Measurements from ENCODE around the gene AKR1C8.
"Not testable (repeated sequence)": the region's sequence is repeated elsewhere in the genome, so short reads cannot be mapped to it uniquely, and the experiment has no call there.

AKR1C8 gene

DNA sequence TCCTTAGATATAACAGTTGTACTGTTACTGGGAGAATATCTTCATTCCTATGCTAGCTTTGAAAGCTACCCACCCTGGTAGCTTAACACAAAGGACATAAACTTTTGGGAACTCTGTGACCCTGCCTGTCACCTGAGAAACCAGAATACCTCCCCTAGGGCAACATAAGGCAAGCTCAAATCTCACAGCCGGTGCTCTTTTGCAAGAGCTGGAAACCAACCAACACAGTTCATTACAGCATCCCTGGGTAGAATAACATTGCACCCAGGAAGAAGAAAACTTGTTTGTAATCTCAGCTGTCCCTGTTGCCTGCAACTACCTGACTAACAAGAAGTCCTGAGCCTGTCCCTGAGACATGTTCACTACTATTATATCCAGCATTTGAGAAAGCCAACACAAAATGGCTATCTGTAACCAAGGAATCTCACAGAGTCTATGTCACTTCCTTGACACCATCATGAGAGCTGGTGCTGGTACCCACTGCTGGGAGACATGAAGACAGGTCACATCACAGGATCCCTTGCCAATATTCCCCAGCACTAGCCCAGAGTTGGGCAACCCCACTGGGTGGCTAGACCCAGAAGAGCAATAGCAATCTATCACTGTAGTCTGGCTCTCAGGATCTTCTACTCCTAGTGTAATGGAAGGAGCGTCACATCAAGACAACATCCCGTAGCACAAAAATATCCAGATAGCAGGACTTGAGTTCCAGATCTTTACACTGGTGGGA is 59.5 kb downstream of the AKR1C8 start:
- TF ChIP-seq, protein P1, sequence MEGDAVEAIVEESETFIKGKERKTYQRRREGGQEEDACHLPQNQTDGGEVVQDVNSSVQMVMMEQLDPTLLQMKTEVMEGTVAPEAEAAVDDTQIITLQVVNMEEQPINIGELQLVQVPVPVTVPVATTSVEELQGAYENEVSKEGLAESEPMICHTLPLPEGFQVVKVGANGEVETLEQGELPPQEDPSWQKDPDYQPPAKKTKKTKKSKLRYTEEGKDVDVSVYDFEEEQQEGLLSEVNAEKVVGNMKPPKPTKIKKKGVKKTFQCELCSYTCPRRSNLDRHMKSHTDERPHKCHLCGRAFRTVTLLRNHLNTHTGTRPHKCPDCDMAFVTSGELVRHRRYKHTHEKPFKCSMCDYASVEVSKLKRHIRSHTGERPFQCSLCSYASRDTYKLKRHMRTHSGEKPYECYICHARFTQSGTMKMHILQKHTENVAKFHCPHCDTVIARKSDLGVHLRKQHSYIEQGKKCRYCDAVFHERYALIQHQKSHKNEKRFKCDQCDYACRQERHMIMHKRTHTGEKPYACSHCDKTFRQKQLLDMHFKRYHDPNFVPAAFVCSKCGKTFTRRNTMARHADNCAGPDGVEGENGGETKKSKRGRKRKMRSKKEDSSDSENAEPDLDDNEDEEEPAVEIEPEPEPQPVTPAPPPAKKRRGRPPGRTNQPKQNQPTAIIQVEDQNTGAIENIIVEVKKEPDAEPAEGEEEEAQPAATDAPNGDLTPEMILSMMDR (IDR thresholded peaks at IDR 0.05; ENCODE audit: low read depth, low read length): no peak
- no peak overlapping the region for H3K4me3 ChIP-seq (ENCODE audit: low read depth, low read length)

DNA sequence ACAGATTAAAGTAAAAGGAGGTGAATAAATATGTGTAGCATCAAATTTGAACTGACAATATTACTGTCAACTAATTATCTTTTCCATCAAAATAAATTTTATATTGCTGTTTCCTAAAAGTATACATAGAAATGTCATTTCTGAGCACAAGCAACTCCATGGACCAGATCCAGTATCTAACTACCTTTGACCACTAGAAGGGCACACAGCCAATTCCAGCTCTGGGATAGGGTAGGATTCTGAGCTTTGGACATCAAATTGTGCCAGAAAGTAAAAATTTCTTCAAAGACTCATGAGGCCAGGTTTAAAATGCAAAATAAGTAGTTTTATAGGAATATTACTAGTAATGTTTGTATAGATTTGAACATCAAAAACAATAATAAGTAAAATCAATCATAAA is 61.1 kb downstream of the AKR1C8 start:
- no peak overlapping the region for H3K4me3 ChIP-seq (ENCODE audit: low read depth, low read length)
- TF ChIP-seq, protein P1 (IDR thresholded peaks at IDR 0.05; ENCODE audit: low read depth, low read length): no peak

DNA sequence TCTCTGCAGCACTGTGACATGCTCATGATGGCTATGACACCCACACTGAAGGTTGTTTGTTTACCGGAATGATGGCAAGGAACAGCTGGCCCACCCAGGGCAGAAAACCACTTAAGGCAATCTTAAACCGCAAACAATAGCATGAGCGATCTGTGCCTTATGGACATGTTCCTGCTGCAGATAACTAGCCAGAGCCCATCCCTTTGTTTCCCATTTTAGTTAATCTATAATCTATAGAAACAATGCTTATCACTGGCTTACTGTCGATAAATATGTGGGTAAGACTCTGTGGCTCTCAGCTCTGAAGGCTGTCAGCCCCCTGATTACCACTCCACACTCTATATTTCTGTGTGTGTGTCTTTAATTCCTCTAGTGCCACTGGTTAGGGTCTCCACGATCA is 65.0 kb downstream of the AKR1C8 start:
- not testable (repeated sequence) for H3K4me3 ChIP-seq (ENCODE audit: low read depth, low read length)

DNA sequence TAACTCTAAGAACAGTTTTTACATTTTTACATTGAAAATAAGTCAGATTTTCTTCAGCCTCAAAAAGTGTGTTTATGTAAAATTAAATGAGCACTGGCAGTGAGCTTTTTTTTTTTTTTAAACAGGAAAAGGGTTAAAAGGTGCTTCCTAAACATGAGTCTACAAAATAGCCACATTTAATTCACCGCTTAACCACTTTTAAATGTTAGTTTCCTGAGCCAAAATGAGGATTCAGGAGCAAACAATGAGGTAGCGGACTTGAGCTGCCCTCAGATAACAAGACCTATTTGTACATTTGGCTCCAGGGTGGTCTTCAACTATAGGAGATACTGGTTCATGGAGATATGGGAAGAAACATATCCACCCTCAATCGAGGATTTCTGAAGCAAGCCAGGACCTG is 67.9 kb downstream of the AKR1C8 start:
- no peak overlapping the region for H3K4me3 ChIP-seq (ENCODE audit: low read depth, low read length)
- TF ChIP-seq, protein P1 (IDR thresholded peaks at IDR 0.05; ENCODE audit: low read depth, low read length): no peak

DNA sequence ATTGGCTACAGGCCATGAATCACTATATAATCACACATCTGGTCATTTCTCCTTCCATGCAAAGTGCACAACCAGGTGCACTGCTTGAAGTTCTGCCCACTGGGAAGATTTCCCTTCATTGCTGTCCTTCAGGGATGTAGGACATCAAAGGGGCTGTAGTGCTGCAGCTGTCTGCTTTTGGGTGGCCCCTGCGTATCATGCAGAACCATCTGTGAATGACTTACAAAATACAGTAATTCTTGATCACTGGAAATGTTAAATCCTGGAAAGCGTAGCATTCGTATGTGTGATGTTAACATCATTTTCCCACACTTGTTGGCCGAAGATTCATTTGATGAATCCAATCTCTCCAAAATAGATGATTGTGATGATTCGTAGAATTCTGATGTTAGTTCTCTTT is 68.3 kb downstream of the AKR1C8 start:
- TF ChIP-seq, protein P1 (IDR thresholded peaks at IDR 0.05; ENCODE audit: low read depth, low read length): no peak
- H3K4me3 ChIP-seq (ENCODE audit: low read depth, low read length): no peak overlapping the region

DNA sequence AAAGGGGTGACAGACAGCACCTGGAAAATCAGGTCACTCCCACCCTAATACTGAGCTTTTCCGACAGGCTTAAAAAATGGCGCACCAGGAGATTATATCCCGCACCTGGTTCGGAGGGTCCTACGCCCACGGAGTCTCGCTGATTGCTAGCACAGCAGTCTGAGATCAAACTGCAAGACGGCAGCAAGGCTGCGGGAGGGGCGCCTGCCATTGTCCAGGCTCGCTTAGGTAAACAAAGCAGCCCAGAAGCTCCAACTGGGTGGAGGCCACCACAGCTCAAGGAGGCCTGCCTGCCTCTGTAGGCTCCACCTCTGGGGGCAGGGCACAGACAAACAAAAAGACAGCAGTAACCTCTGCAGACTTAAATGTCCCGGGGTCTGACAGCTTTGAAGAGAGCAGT is 75.1 kb downstream of the AKR1C8 start:
- H3K4me3 ChIP-seq (ENCODE audit: low read depth, low read length): not testable (repeated sequence)

DNA sequence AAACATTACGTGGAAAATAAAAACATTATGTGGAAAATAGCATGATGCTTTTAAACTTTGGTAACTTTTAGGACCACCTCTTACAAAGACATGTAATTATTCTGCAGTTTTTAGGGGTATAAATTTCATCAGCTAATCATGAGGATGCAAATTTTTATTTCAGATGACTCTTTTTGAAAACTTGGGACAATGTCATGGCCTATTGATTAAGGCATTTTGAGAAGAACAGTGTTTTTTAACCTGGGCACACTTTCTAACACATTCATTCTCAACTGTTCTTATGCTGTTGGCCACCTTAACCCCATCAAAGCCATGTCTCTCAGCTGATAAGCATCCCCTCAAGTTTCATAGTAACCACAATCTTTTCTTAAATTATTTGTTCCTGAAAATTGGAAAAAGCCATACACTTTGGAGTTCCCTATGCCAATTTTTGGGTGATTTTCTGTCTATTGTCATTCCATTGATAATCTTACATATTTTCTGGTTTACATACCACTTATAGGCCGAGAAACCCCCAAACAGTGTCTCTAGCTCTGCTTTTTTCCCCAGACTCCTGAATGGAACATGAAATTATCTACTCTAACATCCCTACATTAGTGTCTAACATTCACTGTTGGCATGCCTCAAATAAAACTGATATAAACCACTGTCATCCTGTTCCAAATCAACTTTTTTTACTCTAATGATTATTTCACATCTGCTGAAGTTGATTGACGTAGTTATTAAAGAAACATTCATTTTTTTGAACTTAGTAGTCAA is 76.1 kb downstream of the AKR1C8 start:
- H3K4me3 ChIP-seq (ENCODE audit: low read depth, low read length): no peak overlapping the region
- TF ChIP-seq, protein P1 (IDR thresholded peaks at IDR 0.05; ENCODE audit: low read depth, low read length): no peak

DNA sequence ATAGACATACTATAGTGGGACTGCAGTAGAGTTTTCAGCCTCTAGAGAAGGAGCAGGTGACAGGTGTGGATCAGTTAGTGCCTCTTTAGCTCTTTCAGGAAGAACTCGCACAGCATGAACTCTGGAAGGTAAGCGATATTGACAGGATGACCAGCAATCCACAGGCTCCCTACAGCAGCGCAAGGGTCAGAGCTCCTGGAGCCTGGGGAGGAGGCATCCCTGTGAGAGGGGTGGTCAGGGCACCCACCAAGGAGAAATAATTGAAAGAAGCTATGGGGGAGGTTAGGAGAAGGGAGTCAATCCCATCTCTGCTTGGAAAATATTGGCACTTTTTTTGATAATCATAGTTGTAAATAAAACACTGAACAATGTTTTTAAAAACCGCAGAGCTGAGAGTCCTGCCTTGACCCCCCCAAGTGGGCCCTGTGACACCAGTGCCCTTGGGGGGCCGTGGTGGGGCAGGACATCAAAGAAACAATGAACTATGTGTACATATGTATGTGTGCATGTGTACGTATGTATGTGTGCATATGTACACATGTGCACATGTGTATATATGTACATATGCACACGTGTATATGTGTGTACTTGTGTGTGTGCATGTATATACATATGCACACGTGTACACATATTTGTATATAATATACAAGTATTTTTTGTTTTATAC is 77.0 kb downstream of the AKR1C8 start:
- TF ChIP-seq, protein P1 (IDR thresholded peaks at IDR 0.05; ENCODE audit: low read depth, low read length): no peak
- no peak overlapping the region for H3K4me3 ChIP-seq (ENCODE audit: low read depth, low read length)

Measured in WI38 (cell line).